Measurements from ENCODE around the gene CEP250.

DNA sequence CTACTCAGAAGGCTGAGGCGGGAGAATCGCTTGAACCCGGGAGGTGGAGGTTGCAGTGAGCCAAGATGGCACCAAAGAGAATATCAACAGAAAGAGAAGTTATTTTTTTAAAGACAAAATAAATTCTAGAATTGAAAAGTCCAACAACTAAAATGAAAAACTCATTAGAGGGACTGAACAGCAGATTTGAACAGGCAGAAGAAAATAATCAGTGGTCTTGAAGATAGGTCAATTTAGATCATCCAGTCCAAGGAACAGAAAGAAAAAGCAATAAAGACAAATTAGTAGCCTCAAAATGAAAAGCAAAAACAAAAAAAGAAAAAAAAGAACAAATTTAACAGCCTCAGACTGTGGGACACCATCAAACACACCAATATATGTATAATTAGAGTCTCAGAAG, 49.6 kb upstream of the CEP250 start:
- no peak for TF ChIP-seq EZH2 (IDR thresholded peaks at IDR 0.05; ENCODE audit: low read depth)
- TF ChIP-seq, protein P1, sequence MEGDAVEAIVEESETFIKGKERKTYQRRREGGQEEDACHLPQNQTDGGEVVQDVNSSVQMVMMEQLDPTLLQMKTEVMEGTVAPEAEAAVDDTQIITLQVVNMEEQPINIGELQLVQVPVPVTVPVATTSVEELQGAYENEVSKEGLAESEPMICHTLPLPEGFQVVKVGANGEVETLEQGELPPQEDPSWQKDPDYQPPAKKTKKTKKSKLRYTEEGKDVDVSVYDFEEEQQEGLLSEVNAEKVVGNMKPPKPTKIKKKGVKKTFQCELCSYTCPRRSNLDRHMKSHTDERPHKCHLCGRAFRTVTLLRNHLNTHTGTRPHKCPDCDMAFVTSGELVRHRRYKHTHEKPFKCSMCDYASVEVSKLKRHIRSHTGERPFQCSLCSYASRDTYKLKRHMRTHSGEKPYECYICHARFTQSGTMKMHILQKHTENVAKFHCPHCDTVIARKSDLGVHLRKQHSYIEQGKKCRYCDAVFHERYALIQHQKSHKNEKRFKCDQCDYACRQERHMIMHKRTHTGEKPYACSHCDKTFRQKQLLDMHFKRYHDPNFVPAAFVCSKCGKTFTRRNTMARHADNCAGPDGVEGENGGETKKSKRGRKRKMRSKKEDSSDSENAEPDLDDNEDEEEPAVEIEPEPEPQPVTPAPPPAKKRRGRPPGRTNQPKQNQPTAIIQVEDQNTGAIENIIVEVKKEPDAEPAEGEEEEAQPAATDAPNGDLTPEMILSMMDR (conservative IDR thresholded peaks at IDR 0.05), result no peak

Data from PC-9 (cell line).